GM12874 (cell line): ENCODE measurements around the gene GFM1.
A peak's percentile ranks its signal among the peaks of the same experiment; 100 is the strongest.

Source experiments
- TF ChIP-seq, protein P1 (sequence below): IDR thresholded peaks from 2 replicates; pipeline ENCODE4 v1.5.1; 2011; ENCODE audit warnings: low read depth, mild to moderate bottlenecking, control low read depth, low read length, moderate library complexity; ENCODE audit not compliant: insufficient read depth

Gene GFM1

DNA sequence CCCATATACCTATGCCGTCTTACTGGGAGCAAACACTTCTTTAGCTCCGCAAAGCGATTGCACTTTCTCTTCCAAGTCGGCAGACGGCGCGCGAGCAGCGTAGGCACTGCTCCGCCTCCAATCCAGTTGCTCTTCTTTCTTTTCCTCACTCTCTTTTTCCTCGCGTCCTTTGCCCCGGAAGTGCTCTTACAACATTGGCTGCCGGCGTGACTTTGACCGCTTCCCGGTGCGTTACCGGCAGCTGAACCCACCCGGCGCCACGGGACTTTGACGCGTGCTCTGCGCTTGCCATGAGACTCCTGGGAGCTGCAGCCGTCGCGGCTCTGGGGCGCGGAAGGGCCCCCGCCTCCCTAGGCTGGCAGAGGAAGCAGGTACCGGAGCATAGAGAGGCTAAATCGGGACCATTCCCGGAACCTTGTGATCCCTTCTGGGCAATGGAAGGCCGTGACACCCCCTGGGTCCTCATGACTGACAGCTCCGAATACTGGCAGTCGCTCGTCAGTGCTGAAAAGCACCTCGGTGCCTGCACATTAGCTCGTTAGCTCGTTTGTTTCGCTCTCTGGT is at the start of gene GFM1:
GFM1 (plus strand) TSS at position 183 of the 564 bp plus-strand sequence; CDS start at position 291, 108 bp downstream.
- TF ChIP-seq, protein P1, sequence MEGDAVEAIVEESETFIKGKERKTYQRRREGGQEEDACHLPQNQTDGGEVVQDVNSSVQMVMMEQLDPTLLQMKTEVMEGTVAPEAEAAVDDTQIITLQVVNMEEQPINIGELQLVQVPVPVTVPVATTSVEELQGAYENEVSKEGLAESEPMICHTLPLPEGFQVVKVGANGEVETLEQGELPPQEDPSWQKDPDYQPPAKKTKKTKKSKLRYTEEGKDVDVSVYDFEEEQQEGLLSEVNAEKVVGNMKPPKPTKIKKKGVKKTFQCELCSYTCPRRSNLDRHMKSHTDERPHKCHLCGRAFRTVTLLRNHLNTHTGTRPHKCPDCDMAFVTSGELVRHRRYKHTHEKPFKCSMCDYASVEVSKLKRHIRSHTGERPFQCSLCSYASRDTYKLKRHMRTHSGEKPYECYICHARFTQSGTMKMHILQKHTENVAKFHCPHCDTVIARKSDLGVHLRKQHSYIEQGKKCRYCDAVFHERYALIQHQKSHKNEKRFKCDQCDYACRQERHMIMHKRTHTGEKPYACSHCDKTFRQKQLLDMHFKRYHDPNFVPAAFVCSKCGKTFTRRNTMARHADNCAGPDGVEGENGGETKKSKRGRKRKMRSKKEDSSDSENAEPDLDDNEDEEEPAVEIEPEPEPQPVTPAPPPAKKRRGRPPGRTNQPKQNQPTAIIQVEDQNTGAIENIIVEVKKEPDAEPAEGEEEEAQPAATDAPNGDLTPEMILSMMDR: peak; percentile 95

DNA sequence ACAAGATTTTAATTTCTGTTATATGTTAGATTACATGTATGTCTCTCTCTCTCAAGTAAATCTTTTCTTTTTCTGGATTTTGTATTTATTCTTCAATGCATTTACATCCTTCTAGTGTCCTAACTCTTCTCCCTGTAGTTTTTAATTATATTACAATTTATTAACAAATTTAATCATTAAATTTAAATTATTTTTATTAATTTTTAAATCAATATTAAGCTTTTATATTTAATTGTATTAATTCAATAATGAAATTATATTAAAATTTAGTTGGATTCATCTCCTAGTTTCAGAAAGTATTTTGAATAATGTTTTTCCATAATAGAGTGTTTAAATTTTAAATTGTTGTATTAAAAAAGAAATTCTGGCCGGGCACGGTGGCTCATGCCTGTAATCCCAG is 43.5 kb upstream of the GFM1 start:
- TF ChIP-seq, protein P1: no peak

DNA sequence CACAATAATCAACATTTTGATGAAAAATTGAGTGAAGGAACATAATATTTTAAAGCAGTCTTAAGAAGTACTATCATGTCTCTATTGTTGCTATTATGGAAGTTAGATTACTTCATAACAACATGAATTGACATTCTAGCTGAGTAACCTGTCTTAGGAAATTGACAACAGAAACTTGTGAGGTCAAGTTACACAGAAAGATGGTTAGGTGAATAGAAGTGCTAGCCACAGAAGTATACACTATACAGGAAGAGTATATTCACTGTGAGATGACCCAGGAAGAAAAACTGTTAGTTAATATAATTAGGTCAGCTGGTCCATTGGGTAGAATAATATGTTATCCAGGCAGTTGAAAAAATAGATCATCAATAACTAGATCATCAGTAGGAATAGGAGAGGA is 42.1 kb upstream of the GFM1 start:
- TF ChIP-seq, protein P1: no peak

DNA sequence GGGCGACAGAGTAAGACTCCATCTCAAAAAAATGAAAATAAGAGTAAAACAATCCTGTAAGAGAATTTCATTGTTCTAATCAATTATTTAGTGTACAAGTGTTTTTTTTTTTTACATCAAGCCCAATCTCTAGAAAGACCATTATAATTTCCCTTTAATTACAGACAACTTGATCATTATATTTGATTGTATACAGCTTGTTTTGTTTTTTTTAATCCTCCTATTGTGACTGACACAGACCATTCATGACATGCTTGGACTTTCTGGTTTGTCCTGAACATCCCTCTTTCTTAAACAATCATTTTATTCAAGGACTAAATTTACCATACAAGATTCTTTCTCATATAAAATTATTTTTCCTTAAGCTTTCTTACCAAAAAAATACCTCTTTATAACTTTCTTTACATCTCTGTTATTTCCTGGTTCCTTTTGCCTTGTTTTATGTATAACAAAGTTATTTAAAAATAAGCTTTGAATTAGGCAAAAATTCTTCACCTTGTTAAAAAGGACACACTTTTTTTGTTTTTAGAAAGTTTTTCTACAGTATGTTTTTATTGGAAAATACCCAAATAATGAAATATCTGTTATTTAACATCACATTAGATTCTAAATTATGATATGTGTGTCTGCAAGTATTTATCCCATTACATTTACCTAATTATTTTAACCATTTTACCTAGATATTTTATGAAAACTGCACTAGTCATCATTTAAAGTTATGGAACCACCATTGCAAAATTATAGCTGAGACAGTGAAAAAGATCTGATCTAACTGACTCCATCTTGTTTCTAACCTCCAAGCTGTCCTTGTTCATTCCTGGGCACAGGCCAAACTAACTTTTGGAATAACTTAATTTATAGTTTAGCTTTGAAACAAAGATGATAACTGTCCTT is 26.1 kb upstream of the GFM1 start:
- TF ChIP-seq, protein P1: no peak

DNA sequence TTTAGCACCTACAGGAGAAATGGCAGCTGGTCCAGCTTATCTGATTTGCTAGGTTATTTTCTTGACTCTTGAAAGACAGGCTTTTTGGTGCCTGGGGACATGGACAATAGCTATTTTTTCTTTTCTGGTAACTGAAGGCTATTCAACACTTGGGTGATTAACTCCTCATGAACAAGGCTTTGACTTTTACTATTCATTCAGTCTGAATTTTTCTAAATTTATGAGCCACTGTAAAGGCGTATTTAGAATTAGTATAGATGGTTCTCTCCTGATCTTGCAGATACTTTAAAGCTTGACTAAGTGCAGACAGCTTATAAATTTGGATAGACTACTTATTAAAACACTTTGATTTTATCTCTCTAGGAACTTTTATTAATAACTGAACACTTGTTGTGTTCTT is 18.4 kb upstream of the GFM1 start:
- TF ChIP-seq, protein P1: no peak

DNA sequence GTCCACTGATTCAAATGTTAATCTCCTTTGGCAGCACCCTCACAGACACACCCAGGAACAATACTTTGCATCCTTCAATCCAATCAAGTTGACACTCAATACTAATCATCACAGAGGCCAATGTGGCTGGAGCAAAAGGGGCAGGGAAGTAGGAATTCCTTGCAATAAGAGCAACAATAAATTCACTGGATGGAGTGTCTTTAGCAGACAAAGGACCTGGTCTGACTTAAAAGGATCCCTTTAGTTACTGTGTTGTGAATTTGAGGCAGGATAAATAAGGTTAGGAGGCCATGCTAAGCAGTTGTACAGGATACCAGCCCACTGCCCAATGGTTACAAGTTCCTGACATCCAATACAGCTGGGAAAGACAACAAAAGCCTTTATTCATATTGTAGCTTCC is 12.3 kb upstream of the GFM1 start:
- TF ChIP-seq, protein P1: no peak

DNA sequence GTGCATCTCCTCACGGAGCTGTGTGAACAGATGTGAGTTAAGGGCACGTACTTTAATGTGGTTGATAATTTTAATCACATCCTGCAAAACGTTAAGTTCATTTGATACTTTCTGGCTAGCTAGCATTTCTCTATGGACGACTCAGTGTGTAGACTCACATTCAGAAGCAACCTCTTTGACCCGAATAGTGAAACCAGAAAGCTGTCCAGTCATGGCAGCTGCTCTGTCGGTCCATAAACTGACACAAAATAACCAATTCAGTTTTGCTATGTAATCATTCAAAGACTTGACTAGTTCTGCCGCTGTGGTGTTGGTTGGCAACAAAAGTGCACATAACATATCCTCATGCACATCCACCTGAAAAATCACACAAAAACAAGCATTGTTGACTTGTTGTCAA is 3.7 kb upstream of the GFM1 start:
- TF ChIP-seq, protein P1: no peak
